K562 (cell line): ENCODE data around the gene ZDHHC18. TPM values are rescaled to one million over a fixed set of nuclear protein-coding genes. Genes with fewer than 3 reads are reported as not detected.

Experiments
- FOXK1 ChIP-seq: sonication (generic); formaldehyde crosslinking; IDR thresholded peaks from 2 replicates; pipeline ENCODE4 v1.8.0; 2022; ENCODE audit warnings: missing genetic modification reagents, mild to moderate bottlenecking, borderline replicate concordance
- KDM4B ChIP-seq, 2 experiments: fragments of 450-650 bp in 1 of 2; sonication (generic) in 1 of 2; IDR thresholded peaks; 2 replicates each; pipeline ENCODE4 v1.6.1; 2016 to 2017; ENCODE audit warnings: borderline replicate concordance in 2 of 2, antibody characterized with exemption in 1 of 2, low read depth in 1 of 2, mild to moderate bottlenecking in 1 of 2
- NRF1 ChIP-seq, 2 experiments: fragments of 450-650 bp; IDR thresholded peaks in 1 of 2; conservative IDR thresholded peaks in 1 of 2; 2 replicates each; pipeline ENCODE4 v1.6.1; 2014; ENCODE audit warnings: mild to moderate bottlenecking in 2 of 2
- RBFOX2 ChIP-seq: fragments of 200-400 bp; formaldehyde crosslinking; IDR thresholded peaks from 2 replicates; pipeline ENCODE4 v1.6.1; 2017; ENCODE audit warnings: low read depth, mild to moderate bottlenecking, low read length, moderate library complexity
- RBM22 ChIP-seq: fragments of 200-400 bp; formaldehyde crosslinking; IDR thresholded peaks from 2 replicates; pipeline ENCODE4 v1.6.1; 2018; ENCODE audit warnings: low read length, low read depth; ENCODE audit not compliant: poor library complexity, severe bottlenecking
- SREBF2 ChIP-seq: sonication (generic); formaldehyde crosslinking; IDR thresholded peaks from 2 replicates; pipeline ENCODE4 v1.4.0; 2020; ENCODE audit warnings: mild to moderate bottlenecking, missing genetic modification reagents
- ZNF316 ChIP-seq: fragments of 450-650 bp; IDR thresholded peaks from 2 replicates; pipeline ENCODE4 v1.6.1; 2016
- polyA plus RNA-seq, 8 experiments: library from polyadenylated mRNA; depleted of rRNA in 4 of 8; stranded (reverse) in 5 of 8; unstranded in 3 of 8; fragments of >200 nt; fragmentation: Nextera tagmentation in 2 of 8; fragmentation: Illumina TruSeq in 1 of 8; extraction: Ambion mirVana in 2 of 8; extraction: Trizol in 1 of 8; gene quantifications; 2 replicates each; pipeline versions ENCODE4 v1.2.1 to v1.2.3, GENCODE V29; 2011 to 2014; ENCODE audit warnings: inconsistent platforms in 1 of 8, missing spikeins in 1 of 8
- total RNA-seq, 7 experiments: library from RNA; depleted of rRNA in 6 of 7; stranded (reverse); fragments of >200 nt in 6 of 7; fragmentation: Illumina TruSeq in 2 of 7; extraction: Trizol in 2 of 7; gene quantifications; 2 replicates each; pipeline versions ENCODE4 v1.2.1 to v1.2.3, GENCODE V29; 2011 to 2021; ENCODE audit warnings: low replicate concordance in 1 of 7
- TF ChIP-seq, protein P1 (sequence below): fragments of 250-450 bp; sonication (Bioruptor Pico); IDR thresholded peaks from 2 replicates; pipeline ENCODE4 v1.5.0; 2020; ENCODE audit warnings: mild to moderate bottlenecking
- TF ChIP-seq, protein P2 (sequence below): fragments of 250-450 bp; sonication (Bioruptor Pico); IDR thresholded peaks from 2 replicates; pipeline ENCODE4 v1.8.0; 2021; ENCODE audit warnings: mild to moderate bottlenecking, moderate library complexity
- TF ChIP-seq, protein P3 (sequence below), 3 experiments: fragments of 200-800 bp in 1 of 3; sonication (Bioruptor generic) in 1 of 3; sonication (generic) in 1 of 3; formaldehyde crosslinking in 1 of 3; IDR thresholded peaks; 2 replicates each; pipeline versions ENCODE4 v1.6.1 to v1.8.0; 2016 to 2022; ENCODE audit warnings: mild to moderate bottlenecking in 2 of 3, missing compliant biosample characterization in 2 of 3, missing genetic modification characterization in 2 of 3, missing genetic modification reagents in 1 of 3

The ZDHHC18 gene
- total and polyA plus RNA-seq, 9 of the 15 experiments (the other 6 are each of a cell fraction or from before 2014, with no cell fraction given), result 0.42 to 35.6 (median 15.8) TPM

DNA sequence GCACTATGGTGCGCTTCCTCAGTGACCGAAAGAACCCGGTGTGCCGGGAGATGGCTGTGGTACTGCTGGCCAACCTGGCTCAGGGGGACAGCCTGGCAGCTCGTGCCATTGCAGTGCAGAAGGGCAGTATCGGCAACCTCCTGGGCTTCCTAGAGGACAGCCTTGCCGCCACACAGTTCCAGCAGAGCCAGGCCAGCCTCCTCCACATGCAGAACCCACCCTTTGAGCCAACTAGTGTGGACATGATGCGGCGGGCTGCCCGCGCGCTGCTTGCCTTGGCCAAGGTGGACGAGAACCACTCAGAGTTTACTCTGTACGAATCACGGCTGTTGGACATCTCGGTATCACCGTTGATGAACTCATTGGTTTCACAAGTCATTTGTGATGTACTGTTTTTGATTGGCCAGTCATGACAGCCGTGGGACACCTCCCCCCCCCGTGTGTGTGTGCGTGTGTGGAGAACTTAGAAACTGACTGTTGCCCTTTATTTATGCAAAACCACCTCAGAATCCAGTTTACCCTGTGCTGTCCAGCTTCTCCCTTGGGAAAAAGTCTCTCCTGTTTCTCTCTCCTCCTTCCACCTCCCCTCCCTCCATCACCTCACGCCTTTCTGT lies 46.0 kb upstream of the ZDHHC18 start (continued):
- TF ChIP-seq ZNF316 (no peak), KDM4B (IDR thresholded peaks at IDR 0.05; ENCODE audit: borderline replicate concordance in 2 of 2, low read depth in 1 of 2) (no peak), NRF1 (conservative IDR thresholded peaks at IDR 0.05 in 1 of 2, IDR thresholded peaks at IDR 0.05 in 1 of 2) (no peak), RBM22 (peak; percentile 95), SREBF2 (CRISPR knock-in tag) (no peak), FOXK1 (no peak), RBFOX2 (0 out of 2 replicates have a peak, but pooled peaks have one; percentile 14)
- TF ChIP-seq, protein P1, sequence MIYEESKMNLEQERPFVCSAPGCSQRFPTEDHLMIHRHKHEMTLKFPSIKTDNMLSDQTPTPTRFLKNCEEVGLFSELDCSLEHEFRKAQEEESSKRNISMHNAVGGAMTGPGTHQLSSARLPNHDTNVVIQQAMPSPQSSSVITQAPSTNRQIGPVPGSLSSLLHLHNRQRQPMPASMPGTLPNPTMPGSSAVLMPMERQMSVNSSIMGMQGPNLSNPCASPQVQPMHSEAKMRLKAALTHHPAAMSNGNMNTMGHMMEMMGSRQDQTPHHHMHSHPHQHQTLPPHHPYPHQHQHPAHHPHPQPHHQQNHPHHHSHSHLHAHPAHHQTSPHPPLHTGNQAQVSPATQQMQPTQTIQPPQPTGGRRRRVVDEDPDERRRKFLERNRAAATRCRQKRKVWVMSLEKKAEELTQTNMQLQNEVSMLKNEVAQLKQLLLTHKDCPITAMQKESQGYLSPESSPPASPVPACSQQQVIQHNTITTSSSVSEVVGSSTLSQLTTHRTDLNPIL, result no peak
- TF ChIP-seq, protein P2, sequence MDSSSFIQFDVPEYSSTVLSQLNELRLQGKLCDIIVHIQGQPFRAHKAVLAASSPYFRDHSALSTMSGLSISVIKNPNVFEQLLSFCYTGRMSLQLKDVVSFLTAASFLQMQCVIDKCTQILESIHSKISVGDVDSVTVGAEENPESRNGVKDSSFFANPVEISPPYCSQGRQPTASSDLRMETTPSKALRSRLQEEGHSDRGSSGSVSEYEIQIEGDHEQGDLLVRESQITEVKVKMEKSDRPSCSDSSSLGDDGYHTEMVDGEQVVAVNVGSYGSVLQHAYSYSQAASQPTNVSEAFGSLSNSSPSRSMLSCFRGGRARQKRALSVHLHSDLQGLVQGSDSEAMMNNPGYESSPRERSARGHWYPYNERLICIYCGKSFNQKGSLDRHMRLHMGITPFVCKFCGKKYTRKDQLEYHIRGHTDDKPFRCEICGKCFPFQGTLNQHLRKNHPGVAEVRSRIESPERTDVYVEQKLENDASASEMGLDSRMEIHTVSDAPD (CRISPR knock-in tag), result no peak
- TF ChIP-seq, protein P3, sequence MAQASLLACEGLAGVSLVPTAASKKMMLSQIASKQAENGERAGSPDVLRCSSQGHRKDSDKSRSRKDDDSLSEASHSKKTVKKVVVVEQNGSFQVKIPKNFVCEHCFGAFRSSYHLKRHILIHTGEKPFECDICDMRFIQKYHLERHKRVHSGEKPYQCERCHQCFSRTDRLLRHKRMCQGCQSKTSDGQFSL (CRISPR knock-in tag; IDR thresholded peaks at IDR 0.05), result peak; percentile 75
- TF ChIP-seq, protein P3 (tag; IDR thresholded peaks at IDR 0.05), result no peak
